Fibroblast of lung (primary cell): ENCODE data around the gene NUP133. TPM values are rescaled to one million over a fixed set of nuclear protein-coding genes. Genes with fewer than 3 reads are reported as not detected.

ENCODE experiments used
- DNase-seq, 2 donors: peaks; one replicate each; pipeline versions ENCODE4 v3.0.0 to v3.0.0-alpha.2; 2010; ENCODE audit warnings: low read depth in 2 of 2
- H2AFZ ChIP-seq: 2 replicates; pipeline ENCODE4 v1.5.1; 2012; ENCODE audit warnings: low read length, control low read depth, inconsistent platforms
- H3K27ac ChIP-seq: 2 replicates; pipeline ENCODE4 v1.5.1; 2011; ENCODE audit warnings: low read length, control low read depth; ENCODE audit not compliant: insufficient read depth
- H3K27me3 ChIP-seq: 2 replicates; pipeline ENCODE4 v1.5.1; 2011; ENCODE audit warnings: mild to moderate bottlenecking, low read length; ENCODE audit not compliant: control insufficient read depth, insufficient read depth
- H3K36me3 ChIP-seq: 2 replicates; pipeline ENCODE4 v1.5.1; 2011; ENCODE audit warnings: low read length; ENCODE audit not compliant: control insufficient read depth, insufficient read depth
- H3K4me1 ChIP-seq: 2 replicates; pipeline ENCODE4 v1.5.1; 2011; ENCODE audit warnings: low read length; ENCODE audit not compliant: control insufficient read depth, insufficient read depth; ENCODE audit errors: extremely low read depth
- H3K4me2 ChIP-seq: 2 replicates; pipeline ENCODE4 v1.5.1; 2011; ENCODE audit warnings: low read length, control low read depth; ENCODE audit not compliant: insufficient read depth; ENCODE audit errors: extremely low read depth
- H3K4me3 ChIP-seq, 4 experiments: fragments of 200-600 bp in 1 of 4; sonication (generic) in 1 of 4; replicated peaks in 1 of 4; 2 replicates each; pipeline ENCODE4 v1.5.1; 2011 to 2016; ENCODE audit warnings: low read length in 4 of 4, low read depth in 3 of 4, mild to moderate bottlenecking in 3 of 4, control low read depth in 2 of 4, inconsistent platforms in 1 of 4, mixed read lengths in 1 of 4; ENCODE audit not compliant: insufficient read depth in 1 of 4; ENCODE audit errors: control extremely low read depth in 1 of 4
- H3K79me2 ChIP-seq: 2 replicates; pipeline ENCODE4 v1.5.1; 2012; ENCODE audit warnings: mild to moderate bottlenecking, low read length, inconsistent platforms; ENCODE audit not compliant: control insufficient read depth, insufficient read depth
- H3K9ac ChIP-seq: 2 replicates; pipeline ENCODE4 v1.5.1; 2011; ENCODE audit warnings: mild to moderate bottlenecking, low read length, control low read depth; ENCODE audit not compliant: insufficient read depth
- H3K9me3 ChIP-seq: 2 replicates; pipeline ENCODE4 v1.5.1; 2012; ENCODE audit warnings: low read depth, low read length; ENCODE audit not compliant: control insufficient read depth, insufficient read depth
- H4K20me1 ChIP-seq: 2 replicates; pipeline ENCODE4 v1.5.1; 2011; ENCODE audit warnings: low read length; ENCODE audit not compliant: control insufficient read depth, insufficient read depth; ENCODE audit errors: extremely low read depth
- CTCF ChIP-seq, 2 donors: IDR thresholded peaks in 1 of 2; conservative IDR thresholded peaks in 1 of 2; 1 replicate in 1 of 2; 2 replicates in 1 of 2; pipeline ENCODE4 v1.5.1; 2011 to 2012; ENCODE audit warnings: low read length in 2 of 2, control low read depth in 1 of 2, inconsistent platforms in 1 of 2, low read depth in 1 of 2, mild to moderate bottlenecking in 1 of 2
- EZH2 ChIP-seq: IDR thresholded peaks from 2 replicates; pipeline ENCODE4 v1.5.1; 2012; ENCODE audit warnings: low read length, control low read depth, mild to moderate bottlenecking; ENCODE audit errors: missing control alignments
- polyA plus RNA-seq, 2 donors: library from polyadenylated mRNA; depleted of rRNA in 1 of 2; stranded (reverse) in 1 of 2; unstranded in 1 of 2; fragments of >200 nt; gene quantifications; 2 replicates each; pipeline ENCODE4 v1.2.1, GENCODE V29; 2011 to 2012; ENCODE audit warnings: missing spikeins in 1 of 2
- total RNA-seq: library from RNA; depleted of rRNA; stranded (reverse); fragments of >200 nt; gene quantifications from 2 replicates; pipeline ENCODE4 v1.2.1, GENCODE V29; 2014

Gene NUP133
- total and polyA plus RNA-seq, 2 donors (not counting 1 experiment from before 2014, with no cell fraction given), result 20.8 to 31.9 TPM

- Histone ChIP-seq H3K27me3 (no peaks in the 10 kb centered on the region), H3K79me2 (no peaks in the 10 kb centered on the region), H3K36me3 (peaks cover 6% of the 10 kb centered on the region)
Measured at GRCh38 chr1:229466887-229467286, 41.3 kb downstream of the NUP133 start.

GRCh38 chr1:229464672-229465071 lies 43.5 kb downstream of the NUP133 start:
- Histone ChIP-seq H3K9ac (no peak overlapping the region), H3K4me2 (no peak overlapping the region)

More at GRCh38 chr1:229466887-229467286, 41.3 kb downstream of the NUP133 start:
- no peaks in the 10 kb centered on the region for H3K9me3 ChIP-seq
- no peak overlapping the region for H3K9ac ChIP-seq
- no peak for TF ChIP-seq EZH2
- no peak for TF ChIP-seq CTCF (conservative IDR thresholded peaks at IDR 0.05 in 1 of 2, IDR thresholded peaks at IDR 0.05 in 1 of 2; ENCODE audit: low read depth in 1 of 2, low read length in 2 of 2)
- H2AFZ ChIP-seq, result no peak overlapping the region
- H3K27ac ChIP-seq, result no peak overlapping the region
- no peaks in the 10 kb centered on the region for H4K20me1 ChIP-seq
- DNase-seq, result no peak
- no peak overlapping the region for H3K4me2 ChIP-seq
- no peak overlapping the region for H3K4me3 ChIP-seq
- no peaks in the 10 kb centered on the region for H3K4me1 ChIP-seq

GRCh38 chr1:229461032-229461668 lies 47.0 kb downstream of the NUP133 start:
- Histone ChIP-seq H3K27ac (no peak overlapping the region), H3K4me1 (no peaks in the 10 kb centered on the region), H3K4me2 (no peak overlapping the region), H3K27me3 (no peaks in the 10 kb centered on the region), H2AFZ (no peak overlapping the region), H3K4me3 (no peak overlapping the region), H3K36me3 (peaks cover 2% of the 10 kb centered on the region), H3K9ac (no peak overlapping the region), H3K9me3 (no peaks in the 10 kb centered on the region), H4K20me1 (no peaks in the 10 kb centered on the region), H3K79me2 (no peaks in the 10 kb centered on the region)
- DNase-seq, result no peak
- TF ChIP-seq EZH2 (no peak), CTCF (conservative IDR thresholded peaks at IDR 0.05 in 1 of 2, IDR thresholded peaks at IDR 0.05 in 1 of 2; ENCODE audit: low read depth in 1 of 2, low read length in 2 of 2) (no peak)

More at GRCh38 chr1:229464672-229465071, 43.5 kb downstream of the NUP133 start:
- Histone ChIP-seq H3K79me2 (no peaks in the 10 kb centered on the region), H2AFZ (no peak overlapping the region), H3K4me1 (no peaks in the 10 kb centered on the region), H3K9me3 (no peaks in the 10 kb centered on the region), H4K20me1 (no peaks in the 10 kb centered on the region), H3K27ac (no peak overlapping the region), H3K27me3 (no peaks in the 10 kb centered on the region), H3K4me3 (no peak overlapping the region), H3K36me3 (peaks cover 6% of the 10 kb centered on the region)
- no peak for DNase-seq
- no peak for TF ChIP-seq EZH2
- no peak for TF ChIP-seq CTCF (conservative IDR thresholded peaks at IDR 0.05 in 1 of 2, IDR thresholded peaks at IDR 0.05 in 1 of 2; ENCODE audit: low read depth in 1 of 2, low read length in 2 of 2)
